ENCODE measurements around the gene LRRC53.

LRRC53 gene

GRCh38 chr1:74486036-74486435 lies 26.4 kb downstream of the LRRC53 start:
- Histone ChIP-seq H3K9me3 (no peaks in the 10 kb centered on the region), H3K4me1 (ENCODE audit: control insufficient read depth in 1 of 2, insufficient read depth in 1 of 2, low read depth in 1 of 2, low read length in 1 of 2) (no peaks in the 10 kb centered on the region), H3K36me3 (no peaks in the 10 kb centered on the region), H3K27me3 (no peaks in the 10 kb centered on the region), H3K4me3 (ENCODE audit: low read depth in 1 of 2, low read length in 1 of 2) (no peak overlapping the region), H3K27ac (no peak overlapping the region)
- TF ChIP-seq CTCF (IDR thresholded peaks at IDR 0.05) = no peak

- no peak for TF ChIP-seq CTCF (IDR thresholded peaks at IDR 0.05)
Measured at GRCh38 chr1:74485622-74486021, 26.8 kb downstream of the LRRC53 start.

GRCh38 chr1:74481607-74482006 lies 30.8 kb downstream of the LRRC53 start:
- Histone ChIP-seq H3K36me3 (no peaks in the 10 kb centered on the region), H3K4me1 (ENCODE audit: control insufficient read depth in 1 of 2, insufficient read depth in 1 of 2, low read depth in 1 of 2, low read length in 1 of 2) (no peaks in the 10 kb centered on the region), H3K27ac (no peak overlapping the region), H3K9me3 (no peaks in the 10 kb centered on the region), H3K27me3 (no peaks in the 10 kb centered on the region), H3K4me3 (ENCODE audit: low read depth in 1 of 2, low read length in 1 of 2) (no peak overlapping the region)
- no peak for TF ChIP-seq CTCF (IDR thresholded peaks at IDR 0.05)

More at GRCh38 chr1:74485622-74486021, 26.8 kb downstream of the LRRC53 start:
- no peak overlapping the region for H3K4me3 ChIP-seq (ENCODE audit: low read depth in 1 of 2, low read length in 1 of 2)
- no peak overlapping the region for H3K27ac ChIP-seq
- no peaks in the 10 kb centered on the region for H3K9me3 ChIP-seq
- no peaks in the 10 kb centered on the region for H3K27me3 ChIP-seq
- no peaks in the 10 kb centered on the region for H3K4me1 ChIP-seq (ENCODE audit: control insufficient read depth in 1 of 2, insufficient read depth in 1 of 2, low read depth in 1 of 2, low read length in 1 of 2)
- no peaks in the 10 kb centered on the region for H3K36me3 ChIP-seq

- no peak overlapping the region for H3K27ac ChIP-seq
- no peaks in the 10 kb centered on the region for H3K36me3 ChIP-seq
- no peaks in the 10 kb centered on the region for H3K27me3 ChIP-seq
- no peaks in the 10 kb centered on the region for H3K4me1 ChIP-seq (ENCODE audit: control insufficient read depth in 1 of 2, insufficient read depth in 1 of 2, low read depth in 1 of 2, low read length in 1 of 2)
- no peaks in the 10 kb centered on the region for H3K9me3 ChIP-seq
- H3K4me3 ChIP-seq (ENCODE audit: low read depth in 1 of 2, low read length in 1 of 2) = no peak overlapping the region
- TF ChIP-seq CTCF (IDR thresholded peaks at IDR 0.05) = no peak
Measured at GRCh38 chr1:74480068-74480467, 32.3 kb downstream of the LRRC53 start.

GRCh38 chr1:74478979-74479378 lies 33.4 kb downstream of the LRRC53 start:
- H3K4me1 ChIP-seq (ENCODE audit: control insufficient read depth in 1 of 2, insufficient read depth in 1 of 2, low read depth in 1 of 2, low read length in 1 of 2) = no peaks in the 10 kb centered on the region
- no peaks in the 10 kb centered on the region for H3K9me3 ChIP-seq
- TF ChIP-seq CTCF (IDR thresholded peaks at IDR 0.05) = no peak
- H3K27ac ChIP-seq = no peak overlapping the region
- no peaks in the 10 kb centered on the region for H3K36me3 ChIP-seq
- no peaks in the 10 kb centered on the region for H3K27me3 ChIP-seq
- no peak overlapping the region for H3K4me3 ChIP-seq (ENCODE audit: low read depth in 1 of 2, low read length in 1 of 2)

GRCh38 chr1:74474585-74474984 lies 37.8 kb downstream of the LRRC53 start:
- Histone ChIP-seq H3K36me3 (no peaks in the 10 kb centered on the region), H3K9me3 (no peaks in the 10 kb centered on the region), H3K27me3 (no peaks in the 10 kb centered on the region), H3K4me3 (ENCODE audit: low read depth in 1 of 2, low read length in 1 of 2) (no peak overlapping the region), H3K27ac (no peak overlapping the region), H3K4me1 (ENCODE audit: control insufficient read depth in 1 of 2, insufficient read depth in 1 of 2, low read depth in 1 of 2, low read length in 1 of 2) (no peaks in the 10 kb centered on the region)
- TF ChIP-seq CTCF (IDR thresholded peaks at IDR 0.05) = no peak
